ENCODE results near the gene RBL1.
"Not testable (repeated sequence)": the region's sequence is repeated elsewhere in the genome, so short reads cannot be mapped to it uniquely, and the experiment has no call there.

The RBL1 gene

GRCh38 chr20:36991703-36992102 is 104.1 kb downstream of the RBL1 start:
- no peak for DNase-seq

GRCh38 chr20:36989797-36990196 is 106.0 kb downstream of the RBL1 start:
- no peak for DNase-seq

GRCh38 chr20:36988494-36988966 is 107.3 kb downstream of the RBL1 start:
- DNase-seq = no peak

DNA sequence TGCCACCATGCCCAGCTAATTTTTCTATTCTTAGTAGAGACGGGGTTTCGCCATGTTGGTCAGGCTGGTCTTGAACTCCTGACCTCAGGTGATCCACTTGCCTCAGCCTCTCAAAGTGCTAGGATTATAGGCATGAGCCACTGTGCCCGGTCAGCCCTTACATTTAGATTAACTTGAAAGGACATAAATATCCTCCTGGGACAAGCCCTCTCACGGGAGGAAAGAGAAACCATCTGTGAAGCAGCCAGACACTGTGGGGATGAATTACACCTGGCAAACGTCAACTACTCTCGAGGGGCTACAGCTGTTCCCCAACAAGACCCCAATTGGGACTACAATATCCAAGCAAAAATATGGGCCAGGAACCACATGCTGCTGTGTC is 111.5 kb downstream of the RBL1 start:
- DNase-seq = peak; percentile 26

- no peak for DNase-seq
Measured at GRCh38 chr20:36975099-36975818, 120.5 kb downstream of the RBL1 start.

DNA sequence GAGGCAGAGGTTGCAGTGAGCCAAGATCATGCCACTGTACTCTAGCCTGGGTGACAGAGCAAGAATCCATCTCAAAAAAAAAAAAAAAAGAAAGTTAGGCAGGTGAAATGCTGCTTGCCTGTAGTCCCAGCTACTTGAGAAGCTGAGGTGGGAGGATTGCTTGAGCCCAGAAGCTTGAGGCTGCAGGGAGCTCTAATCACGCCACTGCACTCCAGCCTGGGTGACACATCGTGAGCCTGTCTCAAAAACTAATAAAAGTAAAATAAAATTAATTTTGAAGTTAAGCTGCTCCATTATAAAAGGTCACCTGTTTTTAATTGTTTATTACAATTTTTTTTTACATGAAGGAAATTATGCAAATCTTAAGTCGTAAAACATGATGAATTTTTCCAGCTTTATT is 121.1 kb downstream of the RBL1 start:
- DNase-seq = no peak

GRCh38 chr20:36971103-36971502 is 124.7 kb downstream of the RBL1 start:
- no peak for DNase-seq

- no peak for DNase-seq
Measured at GRCh38 chr20:36969478-36970186, 126.2 kb downstream of the RBL1 start.

- DNase-seq = no peak
Measured at GRCh38 chr20:36969051-36969450, 126.7 kb downstream of the RBL1 start.

DNA sequence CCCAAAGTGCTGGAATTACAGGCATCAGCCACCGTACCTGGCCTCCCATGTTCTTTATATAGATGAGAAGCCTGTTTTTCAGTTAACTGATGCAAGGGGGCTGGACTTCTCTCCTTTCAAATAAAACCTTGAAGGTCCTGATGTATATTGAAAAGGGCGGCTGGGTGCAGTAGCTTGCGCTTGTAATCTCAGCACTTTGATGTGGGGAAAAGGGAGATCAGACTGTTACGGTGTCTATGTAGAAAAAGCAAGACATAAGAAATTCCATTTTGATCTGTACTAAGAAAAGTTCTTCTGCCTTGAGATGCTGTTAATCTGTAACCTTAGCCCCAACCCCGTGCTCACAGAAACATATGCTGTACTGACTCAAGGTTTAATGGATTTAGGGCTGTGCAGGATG is 128.2 kb downstream of the RBL1 start:
- DNase-seq = no peak

DNA sequence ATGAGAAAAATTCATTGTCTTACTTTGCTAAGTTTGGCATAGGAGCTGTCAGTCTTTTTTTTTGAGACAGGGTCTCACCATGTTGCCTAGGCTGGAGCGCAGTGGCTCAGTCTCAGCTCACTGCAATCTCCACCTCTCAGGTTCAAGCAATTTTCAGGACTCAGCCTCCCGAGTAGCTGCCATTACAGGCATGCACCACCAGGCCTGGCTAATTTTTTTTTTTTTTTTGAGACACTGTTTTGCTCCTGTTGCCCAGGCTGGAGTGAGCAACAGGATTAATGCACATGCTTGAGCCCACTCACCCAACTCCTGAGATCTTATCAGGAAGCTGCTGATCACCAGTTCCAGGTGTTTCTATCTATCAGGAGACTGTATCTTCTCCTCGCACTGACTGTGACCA is 128.8 kb downstream of the RBL1 start:
- DNase-seq = not testable (repeated sequence)

DNA sequence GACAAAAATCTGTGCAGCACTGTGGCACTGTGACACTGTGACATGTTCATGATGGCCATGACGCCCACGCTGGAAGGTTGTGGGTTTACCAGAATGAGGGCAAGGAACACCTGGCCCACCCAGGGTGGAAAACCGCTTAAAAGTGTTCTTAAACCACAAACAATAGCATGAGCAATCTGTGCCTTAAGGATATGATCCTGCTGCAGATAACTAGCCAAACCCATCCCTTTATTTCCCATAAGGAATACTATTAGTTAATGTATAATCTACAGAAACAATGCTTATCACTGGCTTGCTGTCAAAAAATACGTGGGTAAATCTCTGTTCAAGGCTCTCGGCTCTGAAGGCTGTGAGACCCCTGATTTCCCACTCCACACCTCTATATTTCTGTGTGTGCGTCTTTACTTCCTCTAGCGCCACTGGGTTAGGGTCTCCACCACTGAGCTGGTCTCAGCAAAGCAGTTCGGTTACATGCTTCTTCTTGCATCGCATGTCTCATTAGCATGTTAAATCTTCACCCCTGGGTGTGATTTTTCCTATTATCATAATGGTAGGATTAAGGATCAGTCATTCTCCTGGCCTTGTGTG is 133.3 kb downstream of the RBL1 start:
- DNase-seq = not testable (repeated sequence)

DNA sequence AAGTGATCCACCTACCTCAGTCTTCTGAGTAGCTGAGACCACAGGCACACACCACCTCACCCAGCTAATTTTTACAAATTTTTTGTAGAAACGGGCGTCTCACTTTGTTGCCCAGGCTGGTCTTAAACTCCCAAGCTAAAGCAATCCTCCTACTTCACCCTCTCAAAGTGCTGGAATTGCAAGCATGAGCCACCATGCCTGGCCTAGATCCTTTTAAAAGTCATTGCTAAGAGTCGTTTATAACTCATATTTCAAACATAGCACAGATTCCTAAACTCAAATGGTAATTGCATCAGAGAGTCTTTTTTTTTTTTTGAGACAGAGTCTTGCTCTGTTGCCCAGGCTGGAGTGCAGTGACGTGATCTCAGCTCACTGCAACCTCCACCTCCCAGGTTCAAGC is 136.6 kb downstream of the RBL1 start:
- no peak for DNase-seq

GRCh38 chr20:36957875-36958667 is 137.7 kb downstream of the RBL1 start:
- DNase-seq = no peak

DNA sequence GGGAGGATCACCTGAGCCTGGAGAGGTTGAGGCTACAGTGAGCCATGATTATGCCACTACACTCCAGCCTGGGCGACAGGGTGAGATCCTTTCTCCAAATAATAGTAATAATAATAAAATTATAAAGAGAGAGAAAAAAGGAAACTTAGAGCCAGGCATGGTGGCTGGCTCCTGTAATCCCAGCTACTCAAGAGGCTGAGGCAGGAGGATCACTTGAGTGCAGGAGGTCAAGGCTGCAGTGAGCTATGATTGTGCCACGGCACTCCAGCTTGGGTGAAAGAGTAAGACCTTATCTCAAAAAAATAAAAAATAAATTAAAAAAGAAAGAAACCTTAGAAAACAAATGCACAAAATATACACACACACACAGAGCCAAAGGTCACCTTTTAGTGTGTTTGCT is 139.1 kb downstream of the RBL1 start:
- DNase-seq = no peak

DNA sequence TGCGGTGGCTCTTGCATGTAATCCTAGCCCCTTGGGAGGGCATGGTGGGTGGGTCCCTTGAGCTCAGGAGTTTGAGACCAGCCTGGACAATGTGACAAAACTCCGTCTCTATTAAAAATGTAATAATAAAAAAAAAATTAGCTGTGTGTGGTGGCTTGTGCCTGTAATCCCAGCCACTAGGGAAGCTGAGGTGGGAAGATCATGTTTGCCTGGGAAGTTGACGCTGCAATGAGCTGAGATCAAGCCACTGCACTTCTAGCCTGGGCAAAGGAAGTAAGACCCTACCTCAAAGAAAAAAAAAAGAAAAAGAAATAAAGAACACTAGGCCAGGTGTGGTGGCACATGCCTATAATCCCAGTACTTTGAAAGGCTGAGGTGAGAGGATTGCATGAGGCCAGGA is 139.8 kb downstream of the RBL1 start:
- no peak for DNase-seq

GRCh38 chr20:36951979-36952738 is 143.6 kb downstream of the RBL1 start:
- no peak for DNase-seq

GRCh38 chr20:36951198-36951978 is 144.4 kb downstream of the RBL1 start, which contains the start of gene SAMHD1:
SAMHD1 (minus strand) TSS chr20:36951708; CDS start chr20:36951643, 65 bp downstream.
- peak; percentile 99 for DNase-seq

DNA sequence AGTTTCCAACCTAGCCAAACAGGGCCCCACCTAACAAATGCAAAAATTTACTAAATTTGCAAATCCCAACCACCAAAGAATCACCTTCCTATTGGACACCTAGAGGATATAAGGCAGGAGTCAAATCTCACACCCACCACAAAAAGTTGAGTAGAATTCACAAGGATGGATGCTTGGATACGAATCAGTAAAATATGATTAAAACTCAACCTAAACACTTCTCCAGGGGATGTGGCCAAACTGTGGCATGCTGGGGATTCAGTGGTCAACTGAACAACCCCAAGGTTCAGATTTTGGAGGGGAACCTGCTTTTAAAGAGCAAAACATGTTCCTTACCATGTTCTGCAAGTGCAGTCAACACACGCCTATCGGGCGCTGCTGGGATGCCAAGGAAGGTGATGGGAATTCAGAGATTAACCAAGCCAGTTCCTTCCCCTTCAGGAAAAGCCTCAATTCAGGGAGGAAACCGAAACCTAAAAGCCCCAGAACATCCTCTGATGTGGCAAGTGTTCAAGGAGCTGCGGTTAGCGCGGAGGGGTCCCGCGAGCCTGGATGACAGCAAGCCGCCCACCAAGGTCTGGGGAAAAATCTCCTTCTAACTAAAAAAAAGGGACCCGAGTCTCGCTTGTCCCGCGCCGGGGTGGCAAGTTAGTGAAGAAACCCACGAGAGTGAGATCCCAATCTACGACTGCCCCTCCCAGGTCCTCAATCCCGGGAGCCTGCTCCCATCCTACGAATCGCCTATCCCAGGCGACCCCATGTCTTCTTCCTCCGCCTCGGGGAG is 145.2 kb downstream of the RBL1 start:
- peak; percentile 55 for DNase-seq
